Measurements from ENCODE around the gene MEI4. TPM values are rescaled to one million over a fixed set of nuclear protein-coding genes. Genes with fewer than 3 reads are reported as not detected.

MEI4 gene
- polyA plus RNA-seq, 1 donor (not counting 4 experiments of a cell fraction or from before 2014, with no cell fraction given) = 0.01 TPM

DNA sequence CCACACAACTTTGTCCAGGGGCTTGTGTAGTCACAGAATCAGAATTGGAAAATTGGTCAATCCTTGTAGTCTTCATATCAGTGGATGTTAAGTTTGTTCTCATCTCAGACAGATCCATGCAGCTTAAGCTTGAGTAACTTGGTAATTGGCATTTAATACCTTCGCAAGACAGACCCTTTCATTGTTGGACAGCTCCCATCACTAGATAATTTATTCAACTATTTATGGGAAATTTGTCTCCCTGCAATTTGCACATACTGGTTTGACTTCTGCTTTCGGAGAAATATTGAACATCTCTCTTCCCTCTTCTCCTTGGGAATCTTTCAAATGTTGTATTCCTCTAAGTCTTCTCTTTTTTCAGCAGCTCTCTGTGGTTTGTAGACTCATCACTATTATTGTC, 17.1 kb downstream of the MEI4 start:
- Histone ChIP-seq H3K79me2 (ENCODE audit: control insufficient read depth, insufficient read depth, low read length) (no peaks in the 10 kb centered on the region), H3K36me3 (ENCODE audit: control insufficient read depth in 2 of 2, extremely low read depth in 1 of 2, insufficient read depth in 2 of 2, low read length in 2 of 2) (no peaks in the 10 kb centered on the region), H3K9ac (ENCODE audit: control insufficient read depth, extremely low read depth, insufficient read depth, low read length) (no peak overlapping the region), H4K20me1 (ENCODE audit: control insufficient read depth, extremely low read depth, insufficient read depth, low read length) (no peaks in the 10 kb centered on the region), H3K4me1 (ENCODE audit: control insufficient read depth, extremely low read depth, insufficient read depth, low read length) (no peaks in the 10 kb centered on the region), H3K27ac (ENCODE audit: control insufficient read depth, insufficient read depth, low read length) (no peak overlapping the region), H3K9me3 (ENCODE audit: control insufficient read depth, low read depth, low read length) (no peaks in the 10 kb centered on the region), H2AFZ (ENCODE audit: control insufficient read depth, low read length) (no peak overlapping the region), H3K9me1 (ENCODE audit: control insufficient read depth, extremely low read depth, insufficient read depth, low read length) (no peaks in the 10 kb centered on the region), H3K4me3 (ENCODE audit: control insufficient read depth in 2 of 3, extremely low read depth in 1 of 3, insufficient read depth in 2 of 3, low read depth in 1 of 3, low read length in 3 of 3) (no peak overlapping the region), H3K27me3 (ENCODE audit: control insufficient read depth, extremely low read depth, insufficient read depth, low read length) (no peaks in the 10 kb centered on the region), H3K4me2 (ENCODE audit: control insufficient read depth, extremely low read depth, insufficient read depth, low read depth, low read length) (no peak overlapping the region)
- no peak for TF ChIP-seq EZH2 (IDR thresholded peaks at IDR 0.05; ENCODE audit: low read length)
- TF ChIP-seq, protein P1, sequence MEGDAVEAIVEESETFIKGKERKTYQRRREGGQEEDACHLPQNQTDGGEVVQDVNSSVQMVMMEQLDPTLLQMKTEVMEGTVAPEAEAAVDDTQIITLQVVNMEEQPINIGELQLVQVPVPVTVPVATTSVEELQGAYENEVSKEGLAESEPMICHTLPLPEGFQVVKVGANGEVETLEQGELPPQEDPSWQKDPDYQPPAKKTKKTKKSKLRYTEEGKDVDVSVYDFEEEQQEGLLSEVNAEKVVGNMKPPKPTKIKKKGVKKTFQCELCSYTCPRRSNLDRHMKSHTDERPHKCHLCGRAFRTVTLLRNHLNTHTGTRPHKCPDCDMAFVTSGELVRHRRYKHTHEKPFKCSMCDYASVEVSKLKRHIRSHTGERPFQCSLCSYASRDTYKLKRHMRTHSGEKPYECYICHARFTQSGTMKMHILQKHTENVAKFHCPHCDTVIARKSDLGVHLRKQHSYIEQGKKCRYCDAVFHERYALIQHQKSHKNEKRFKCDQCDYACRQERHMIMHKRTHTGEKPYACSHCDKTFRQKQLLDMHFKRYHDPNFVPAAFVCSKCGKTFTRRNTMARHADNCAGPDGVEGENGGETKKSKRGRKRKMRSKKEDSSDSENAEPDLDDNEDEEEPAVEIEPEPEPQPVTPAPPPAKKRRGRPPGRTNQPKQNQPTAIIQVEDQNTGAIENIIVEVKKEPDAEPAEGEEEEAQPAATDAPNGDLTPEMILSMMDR (optimal IDR thresholded peaks at IDR 0.05 in 1 of 3, IDR thresholded peaks at IDR 0.05 in 1 of 3, conservative IDR thresholded peaks at IDR 0.05 in 1 of 3; ENCODE audit: extremely low read depth in 1 of 3, insufficient read depth in 2 of 3, low read length in 3 of 3) = no peak
- dilution Hi-C loops (cut with MboI; ENCODE audit: extremely low pct_ligation_motif_present, low sequenced_read_pairs) = no loop called here
- no peak for DNase-seq (ENCODE audit: low read depth, low spot score)
- no peak for FAIRE-seq

DNA sequence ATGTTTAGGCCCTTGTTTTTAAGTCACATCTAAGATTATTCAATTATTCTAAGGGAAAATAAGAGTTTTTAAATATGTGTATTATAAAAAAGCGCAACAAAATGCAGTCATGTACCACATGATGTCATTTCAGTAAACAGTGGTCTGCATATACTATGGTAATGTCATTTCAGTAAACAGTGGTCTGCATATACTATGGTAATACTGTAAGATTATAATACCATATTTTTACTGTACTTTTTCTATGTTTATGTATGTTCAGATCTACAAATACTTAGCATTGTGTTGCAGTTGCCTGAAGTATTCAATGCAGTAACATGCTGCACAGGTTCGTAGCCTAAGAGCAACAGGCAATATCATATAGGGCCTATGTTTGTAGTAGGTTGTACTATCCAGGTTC, 21.4 kb downstream of the MEI4 start:
- H3K4me1 ChIP-seq (ENCODE audit: control insufficient read depth, extremely low read depth, insufficient read depth, low read length) = no peaks in the 10 kb centered on the region
- TF ChIP-seq, protein P1 (optimal IDR thresholded peaks at IDR 0.05 in 1 of 3, IDR thresholded peaks at IDR 0.05 in 1 of 3, conservative IDR thresholded peaks at IDR 0.05 in 1 of 3; ENCODE audit: extremely low read depth in 1 of 3, insufficient read depth in 2 of 3, low read length in 3 of 3) = no peak
- no peak for TF ChIP-seq EZH2 (IDR thresholded peaks at IDR 0.05; ENCODE audit: low read length)
- H3K4me3 ChIP-seq (ENCODE audit: control insufficient read depth in 2 of 3, extremely low read depth in 1 of 3, insufficient read depth in 2 of 3, low read depth in 1 of 3, low read length in 3 of 3) = no peak overlapping the region
- H4K20me1 ChIP-seq (ENCODE audit: control insufficient read depth, extremely low read depth, insufficient read depth, low read length) = no peaks in the 10 kb centered on the region
- dilution Hi-C loops (cut with MboI; ENCODE audit: extremely low pct_ligation_motif_present, low sequenced_read_pairs) = no loop called here
- H3K36me3 ChIP-seq (ENCODE audit: control insufficient read depth in 2 of 2, extremely low read depth in 1 of 2, insufficient read depth in 2 of 2, low read length in 2 of 2) = no peaks in the 10 kb centered on the region
- H3K27me3 ChIP-seq (ENCODE audit: control insufficient read depth, extremely low read depth, insufficient read depth, low read length) = no peaks in the 10 kb centered on the region
- no peak overlapping the region for H3K27ac ChIP-seq (ENCODE audit: control insufficient read depth, insufficient read depth, low read length)
- DNase-seq (ENCODE audit: low read depth, low spot score) (no peak), FAIRE-seq (no peak)
- no peaks in the 10 kb centered on the region for H3K79me2 ChIP-seq (ENCODE audit: control insufficient read depth, insufficient read depth, low read length)
- H3K4me2 ChIP-seq (ENCODE audit: control insufficient read depth, extremely low read depth, insufficient read depth, low read depth, low read length) = no peak overlapping the region
- no peaks in the 10 kb centered on the region for H3K9me1 ChIP-seq (ENCODE audit: control insufficient read depth, extremely low read depth, insufficient read depth, low read length)
- H3K9ac ChIP-seq (ENCODE audit: control insufficient read depth, extremely low read depth, insufficient read depth, low read length) = no peak overlapping the region
- no peaks in the 10 kb centered on the region for H3K9me3 ChIP-seq (ENCODE audit: control insufficient read depth, low read depth, low read length)
- H2AFZ ChIP-seq (ENCODE audit: control insufficient read depth, low read length) = no peak overlapping the region

Data from keratinocyte (primary cell).